GM21447 (cell line): Measurements from ENCODE around the gene MFAP2.
"Not testable (repeated sequence)": the region's sequence is repeated elsewhere in the genome, so short reads cannot be mapped to it uniquely, and the experiment has no call there.

Experiments used
- ATAC-seq: cut with Tn5 transposase; IDR thresholded peaks from one replicate; pipeline ENCODE4 v1.9.1; 2021; ENCODE audit not compliant: unreplicated experiment

The MFAP2 gene

DNA sequence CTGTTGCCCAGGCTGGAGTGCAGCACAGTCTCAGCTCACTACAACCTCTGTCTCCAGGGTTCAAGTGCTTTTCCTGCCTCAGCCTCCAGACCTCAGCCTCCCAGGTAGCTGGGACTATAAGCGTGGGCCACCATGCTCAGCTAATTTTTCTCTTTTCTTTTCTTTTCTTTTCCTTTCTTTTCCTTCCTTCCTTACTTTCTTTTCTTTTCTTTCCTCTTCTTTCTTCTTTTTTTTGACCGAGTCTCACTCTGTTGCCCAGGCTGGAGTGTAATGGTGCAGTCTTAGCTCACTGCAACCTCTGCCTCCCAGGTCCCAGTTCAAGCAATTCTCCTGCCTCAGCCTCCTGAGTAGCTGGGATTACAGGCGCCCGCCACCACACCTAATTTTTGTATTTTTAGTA lies 16.3 kb downstream of the MFAP2 start:
- not testable (repeated sequence) for ATAC-seq

DNA sequence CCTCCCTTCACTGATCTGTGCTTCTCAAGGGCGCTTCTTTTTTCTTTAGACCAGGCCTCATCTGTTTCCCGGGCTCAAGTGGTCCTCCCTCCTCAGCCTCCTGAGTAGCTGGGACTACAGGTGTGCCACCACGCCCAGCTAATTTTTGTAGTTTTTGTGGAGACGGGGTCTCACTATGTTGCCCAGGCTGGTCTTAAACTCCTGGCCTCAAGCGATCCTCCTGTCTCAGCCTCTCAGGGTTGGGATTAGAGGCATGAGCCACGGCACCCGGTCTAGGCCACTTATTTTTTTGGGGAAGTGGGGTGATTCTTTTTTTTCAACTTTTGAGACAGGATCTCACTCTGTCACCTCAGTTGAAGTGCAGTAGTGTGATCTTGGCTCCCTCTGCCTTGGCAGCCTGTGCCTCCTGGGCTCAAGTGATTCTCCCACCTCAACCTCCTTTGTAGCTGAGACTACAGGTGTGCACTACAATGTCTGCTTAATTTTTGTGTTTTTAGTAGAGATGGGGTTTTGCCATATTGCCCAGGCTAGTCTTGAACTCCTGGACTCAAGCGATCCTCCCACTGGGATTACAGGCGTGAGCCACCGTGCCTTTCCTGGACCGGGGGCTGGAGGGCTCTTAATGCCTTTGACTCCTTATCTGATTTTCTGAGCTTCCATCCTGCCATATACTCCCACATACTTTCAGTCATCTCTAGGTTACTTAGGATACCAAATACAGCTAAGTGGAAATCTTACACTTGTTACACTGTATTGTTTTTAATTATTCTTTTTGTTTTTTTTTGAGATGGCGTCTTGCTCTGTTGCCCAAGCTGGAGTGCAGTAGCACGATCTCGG lies 18.9 kb downstream of the MFAP2 start:
- ATAC-seq: no peak

DNA sequence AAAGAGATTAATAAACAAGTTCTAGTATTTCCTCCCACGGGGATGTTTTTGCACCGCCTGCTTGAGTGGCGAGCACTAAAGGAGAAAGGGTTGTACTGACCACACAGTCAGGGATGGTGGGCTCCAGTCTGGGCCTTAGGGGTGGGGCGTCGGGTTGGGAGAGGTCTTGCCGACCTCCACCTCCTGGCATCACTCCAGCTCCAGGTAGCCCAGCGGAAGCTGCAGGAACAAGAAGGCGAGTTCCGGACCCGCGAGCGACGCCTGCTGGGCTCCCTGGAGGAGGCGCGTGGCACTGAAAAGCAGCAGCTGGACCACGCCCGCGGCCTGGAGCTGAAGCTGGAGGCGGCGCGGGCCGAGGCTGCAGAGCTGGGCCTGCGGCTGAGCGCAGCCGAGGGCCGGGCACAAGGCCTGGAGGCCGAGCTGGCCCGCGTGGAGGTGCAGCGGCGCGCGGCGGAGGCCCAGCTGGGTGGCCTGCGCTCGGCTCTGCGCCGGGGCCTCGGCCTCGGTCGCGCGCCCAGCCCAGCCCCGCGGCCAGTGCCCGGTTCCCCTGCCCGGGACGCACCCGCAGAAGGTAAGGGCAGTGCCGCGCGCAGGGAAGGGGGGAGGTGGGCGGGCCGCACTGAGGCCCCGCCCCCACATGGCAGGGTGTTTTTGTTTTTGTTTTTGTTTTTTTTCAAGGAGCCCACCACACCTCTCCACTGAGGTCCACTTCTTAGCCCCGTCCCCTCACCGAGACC lies 19.7 kb downstream of the MFAP2 start:
- no peak for ATAC-seq

DNA sequence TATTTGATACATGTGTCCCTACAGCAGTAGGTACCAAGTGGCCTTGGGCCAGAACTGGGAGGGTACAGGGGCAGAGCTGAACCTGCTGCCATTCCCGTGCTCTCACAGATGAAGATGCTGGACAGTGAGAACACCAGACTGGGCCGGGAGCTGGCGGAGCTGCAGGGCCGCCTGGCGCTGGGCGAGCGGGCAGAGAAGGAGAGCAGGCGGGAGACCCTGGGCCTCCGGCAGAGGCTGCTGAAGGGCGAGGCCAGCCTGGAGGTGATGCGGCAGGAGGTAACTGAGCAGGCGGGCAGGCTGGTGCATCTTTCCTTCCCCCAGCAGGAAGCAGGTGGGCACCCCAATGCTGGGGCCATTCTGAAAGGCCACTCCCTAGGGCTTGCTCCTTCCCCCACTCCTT lies 21.9 kb downstream of the MFAP2 start:
- ATAC-seq: no peak

DNA sequence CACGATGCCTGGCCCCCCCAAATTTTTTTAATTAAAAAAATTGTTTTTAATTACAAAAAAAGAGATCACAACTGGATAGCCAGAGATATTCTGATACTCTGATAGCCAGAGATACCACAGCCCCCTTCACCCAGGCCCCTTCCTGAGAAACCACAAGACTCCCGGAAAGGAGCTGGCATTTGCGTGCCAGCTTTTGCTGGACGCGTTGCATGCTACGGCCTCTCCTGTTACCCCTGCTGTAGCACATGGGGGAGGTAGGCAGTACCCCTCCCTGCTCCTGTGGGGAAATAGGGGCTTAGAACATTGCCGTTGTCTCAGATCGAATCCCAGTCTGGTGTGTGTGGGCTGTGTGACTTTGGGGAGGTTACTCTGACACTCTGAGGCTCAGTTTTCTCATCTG lies 22.7 kb downstream of the MFAP2 start:
- ATAC-seq: no peak

DNA sequence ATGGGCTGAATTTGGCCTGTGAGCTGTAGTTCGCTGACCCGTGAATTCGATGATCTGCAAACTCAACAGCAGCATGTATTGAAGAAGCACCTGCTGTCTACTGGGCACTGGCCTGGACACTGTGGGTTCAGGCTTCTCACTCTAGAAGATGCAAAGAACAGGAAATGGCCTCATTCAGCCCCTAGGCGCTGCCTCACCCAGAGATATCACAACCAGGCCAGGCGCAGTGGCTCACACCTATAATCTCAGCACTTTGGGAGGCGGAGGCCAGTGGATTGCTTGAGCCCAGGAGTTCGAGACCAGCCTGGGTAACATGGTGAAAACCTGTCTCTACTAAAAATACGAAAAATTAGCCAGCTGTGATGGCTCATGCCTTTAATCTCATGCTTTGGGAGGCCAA lies 23.6 kb downstream of the MFAP2 start:
- ATAC-seq: no peak

DNA sequence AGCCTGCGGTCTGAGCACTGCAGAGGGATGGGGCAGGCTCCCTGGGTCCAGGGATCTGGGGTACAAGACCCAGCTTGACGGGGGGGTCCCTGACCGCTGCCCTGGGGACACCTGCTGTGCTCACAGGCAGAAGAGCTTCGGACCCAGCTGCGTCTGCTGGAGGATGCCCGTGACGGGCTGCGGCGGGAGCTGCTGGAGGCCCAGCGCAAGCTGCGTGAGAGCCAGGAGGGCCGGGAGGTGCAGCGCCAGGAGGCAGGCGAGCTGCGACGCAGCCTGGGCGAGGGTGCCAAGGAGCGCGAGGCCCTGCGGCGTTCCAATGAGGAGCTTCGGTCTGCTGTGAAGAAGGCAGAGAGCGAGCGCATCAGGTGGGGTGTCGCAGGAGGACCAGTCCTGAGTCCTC lies 25.2 kb downstream of the MFAP2 start:
- ATAC-seq: no peak

DNA sequence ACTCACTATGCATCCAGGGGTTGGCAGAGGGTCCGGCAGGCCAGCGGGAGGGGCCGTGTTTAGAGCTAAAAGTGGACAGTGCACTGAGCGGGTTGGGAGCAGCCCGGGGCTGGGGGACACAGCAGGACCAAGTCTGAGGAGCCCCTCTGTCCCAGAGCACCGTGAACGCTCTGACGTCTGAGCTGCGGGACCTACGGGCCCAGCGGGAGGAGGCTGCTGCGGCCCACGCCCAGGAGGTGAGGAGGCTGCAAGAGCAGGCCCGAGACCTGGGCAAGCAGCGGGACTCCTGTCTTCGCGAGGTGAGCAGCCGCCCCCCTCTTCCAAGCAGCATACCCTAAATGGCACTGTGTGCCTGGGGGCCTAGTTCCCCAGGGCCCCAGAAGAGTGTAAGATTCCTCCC lies 25.8 kb downstream of the MFAP2 start:
- no peak for ATAC-seq

DNA sequence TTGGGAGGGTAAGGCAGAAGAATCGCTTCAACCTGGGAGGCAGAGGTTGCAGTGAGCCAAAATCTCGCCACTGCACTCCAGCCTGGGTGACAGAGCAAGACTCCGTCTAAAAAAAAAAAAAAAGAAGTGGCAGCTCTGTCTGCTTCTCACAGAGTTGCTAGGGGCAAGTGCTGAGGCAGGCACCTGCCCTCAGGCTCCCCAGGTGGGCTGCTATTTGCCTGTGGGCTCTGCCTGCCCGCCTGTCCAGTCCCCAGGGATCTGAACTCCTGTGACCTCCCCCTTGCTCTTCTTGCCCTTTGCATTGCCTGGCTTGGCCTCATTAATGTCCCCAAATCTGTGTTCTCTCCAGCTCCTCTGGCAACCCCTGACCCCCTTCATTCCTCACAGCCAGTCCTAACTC lies 28.0 kb downstream of the MFAP2 start:
- ATAC-seq: not testable (repeated sequence)

DNA sequence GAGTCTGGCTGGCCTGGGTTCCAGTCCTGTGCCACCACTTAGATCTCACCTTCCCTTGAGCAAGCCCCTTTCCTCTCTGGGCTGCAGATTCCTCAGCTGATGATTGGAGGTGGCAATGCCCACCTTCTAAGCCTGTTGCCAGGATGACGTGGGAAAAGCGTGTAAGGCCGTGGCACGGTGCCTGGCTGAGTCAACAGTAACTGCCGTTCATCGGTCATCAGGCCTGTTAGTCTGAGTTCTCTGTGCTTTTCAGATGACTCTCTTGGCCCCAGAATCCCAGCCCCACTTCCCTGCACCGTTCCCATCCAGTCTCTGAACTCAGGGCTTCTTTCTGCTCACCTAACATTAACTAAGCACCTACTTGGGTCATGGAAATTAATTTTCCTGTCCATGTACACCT lies 31.4 kb downstream of the MFAP2 start:
- not testable (repeated sequence) for ATAC-seq

DNA sequence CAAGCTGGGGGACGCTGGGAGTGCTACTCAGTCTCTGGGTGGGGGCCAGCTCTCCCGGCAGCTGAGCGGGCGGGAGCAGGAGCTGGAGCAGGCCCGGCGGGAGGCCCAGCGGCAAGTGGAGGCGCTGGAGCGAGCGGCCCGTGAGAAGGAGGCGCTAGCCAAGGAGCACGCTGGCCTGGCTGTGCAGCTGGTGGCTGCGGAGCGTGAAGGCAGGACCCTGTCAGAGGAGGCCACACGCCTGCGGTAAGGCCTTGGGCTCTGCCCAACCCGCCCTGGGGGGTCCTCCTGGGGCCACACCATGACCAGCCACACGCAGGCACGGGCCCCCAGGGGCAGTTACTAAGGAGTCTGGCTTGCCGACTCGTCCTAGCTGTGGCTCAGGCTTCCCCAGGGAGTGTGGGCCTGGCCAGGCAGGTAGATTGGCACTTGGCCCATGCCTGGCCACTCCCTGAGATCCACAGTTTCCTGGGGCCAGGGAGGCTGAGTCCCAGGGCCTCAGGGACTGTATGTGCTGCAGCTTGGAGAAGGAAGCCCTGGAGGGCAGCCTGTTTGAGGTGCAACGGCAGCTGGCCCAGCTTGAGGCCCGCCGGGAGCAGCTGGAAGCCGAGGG lies 32.0 kb downstream of the MFAP2 start:
- not testable (repeated sequence) for ATAC-seq

DNA sequence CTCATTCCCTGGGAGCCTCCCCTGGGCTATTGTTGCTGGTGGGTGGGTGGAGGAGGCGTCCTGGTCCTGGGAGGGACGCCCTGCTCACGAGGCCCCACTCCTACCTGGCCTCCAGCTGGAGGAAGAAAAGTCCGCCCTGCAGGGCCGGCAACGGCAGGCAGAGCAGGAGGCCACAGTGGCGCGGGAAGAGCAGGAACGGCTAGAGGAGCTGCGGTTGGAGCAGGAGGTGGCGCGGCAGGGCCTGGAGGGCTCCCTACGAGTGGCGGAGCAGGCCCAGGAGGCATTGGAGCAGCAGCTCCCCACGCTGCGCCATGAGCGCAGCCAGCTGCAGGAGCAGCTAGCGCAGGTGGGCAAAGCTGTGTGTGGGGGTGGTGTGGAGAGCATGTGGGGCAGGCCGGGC lies 33.8 kb downstream of the MFAP2 start:
- no peak for ATAC-seq

DNA sequence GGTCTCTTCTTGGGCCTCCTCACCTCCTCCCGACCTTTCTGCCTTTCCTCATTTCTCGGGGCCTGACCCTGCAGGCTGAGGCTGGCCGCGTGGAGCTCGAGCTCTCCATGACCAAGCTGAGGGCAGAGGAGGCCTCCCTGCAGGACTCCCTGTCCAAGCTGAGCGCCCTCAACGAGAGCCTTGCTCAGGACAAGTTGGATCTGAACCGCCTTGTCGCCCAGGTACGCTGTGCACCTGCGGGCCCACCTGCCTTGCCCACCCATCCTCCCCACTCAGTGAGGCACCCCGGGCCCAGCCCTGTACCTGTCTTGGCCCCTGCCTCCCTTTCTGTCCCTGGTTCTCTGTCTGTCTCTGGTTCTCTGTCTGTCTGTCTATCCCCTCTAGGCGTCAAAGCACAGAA lies 34.2 kb downstream of the MFAP2 start:
- ATAC-seq: not testable (repeated sequence)

DNA sequence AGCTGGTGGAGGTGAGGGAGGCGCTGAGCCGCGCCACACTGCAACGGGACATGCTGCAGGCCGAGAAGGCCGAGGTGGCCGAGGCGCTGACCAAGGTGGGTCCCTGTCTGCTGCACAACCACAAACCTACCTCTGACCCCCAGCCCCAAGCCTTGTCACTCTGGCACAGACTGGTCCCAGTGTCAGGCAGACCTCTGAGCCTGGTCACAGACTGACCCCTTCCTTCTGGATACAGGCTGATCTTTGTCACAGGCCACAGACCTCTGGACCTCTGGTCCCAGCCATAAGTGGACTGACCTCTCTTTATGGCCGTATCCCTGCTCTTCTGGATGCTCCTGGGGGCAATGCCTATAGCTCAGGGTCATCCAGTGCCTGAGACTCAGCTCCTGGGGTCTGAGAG lies 34.9 kb downstream of the MFAP2 start:
- not testable (repeated sequence) for ATAC-seq

DNA sequence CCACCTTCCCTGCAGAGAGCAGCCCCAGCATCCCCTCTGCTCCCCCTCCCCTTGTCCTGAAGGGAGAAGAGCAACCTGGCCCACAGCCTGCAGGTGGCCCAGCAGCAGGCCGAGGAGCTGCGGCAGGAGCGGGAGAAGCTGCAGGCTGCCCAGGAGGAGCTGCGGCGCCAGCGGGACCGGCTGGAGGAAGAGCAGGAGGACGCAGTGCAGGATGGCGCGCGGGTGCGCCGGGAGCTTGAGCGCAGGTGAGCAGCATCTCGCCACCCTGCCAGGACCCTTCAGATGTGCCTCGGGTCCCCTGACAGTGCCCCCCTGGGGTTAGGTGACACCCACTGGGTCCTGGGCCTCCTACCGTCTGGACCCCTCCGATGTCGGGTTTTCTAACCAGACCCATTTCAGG lies 36.4 kb downstream of the MFAP2 start:
- no peak for ATAC-seq

DNA sequence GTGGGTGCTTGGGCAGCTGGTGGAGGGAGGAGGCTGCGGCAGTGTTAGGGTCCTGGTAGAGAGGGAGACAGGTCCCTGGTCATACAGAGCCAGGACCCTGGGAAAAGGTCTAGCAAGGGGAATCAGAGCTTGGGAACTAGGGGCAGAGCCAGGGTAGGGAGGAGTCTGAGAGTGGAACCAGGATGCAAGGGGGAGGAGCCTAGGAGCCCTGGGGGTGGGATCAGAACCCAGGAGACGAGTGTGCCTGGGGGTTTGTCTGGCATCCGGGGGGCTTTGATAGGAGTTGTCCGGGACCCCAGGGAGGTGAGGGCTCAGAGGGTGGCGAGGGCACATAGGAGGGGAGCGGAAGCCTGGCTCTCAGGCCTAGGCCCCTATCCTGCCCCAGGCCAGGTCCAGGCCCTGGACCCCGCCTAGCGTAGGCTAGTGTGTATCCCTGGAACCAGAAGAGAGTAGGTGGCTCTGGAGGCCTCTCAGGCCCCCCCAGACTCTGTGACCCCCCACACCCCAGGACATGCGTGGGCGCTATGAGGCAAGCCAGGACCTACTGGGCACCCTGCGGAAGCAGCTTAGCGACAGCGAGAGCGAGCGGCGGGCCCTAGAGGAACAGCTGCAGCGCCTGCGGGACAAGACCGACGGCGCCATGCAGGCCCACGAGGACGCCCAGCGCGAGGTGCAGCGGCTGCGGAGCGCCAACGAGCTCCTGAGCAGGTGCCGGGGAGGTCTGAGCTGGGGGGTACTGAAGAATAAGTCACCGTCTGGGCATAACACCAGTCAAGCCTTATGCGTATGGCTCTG lies 40.8 kb downstream of the MFAP2 start:
- not testable (repeated sequence) for ATAC-seq

DNA sequence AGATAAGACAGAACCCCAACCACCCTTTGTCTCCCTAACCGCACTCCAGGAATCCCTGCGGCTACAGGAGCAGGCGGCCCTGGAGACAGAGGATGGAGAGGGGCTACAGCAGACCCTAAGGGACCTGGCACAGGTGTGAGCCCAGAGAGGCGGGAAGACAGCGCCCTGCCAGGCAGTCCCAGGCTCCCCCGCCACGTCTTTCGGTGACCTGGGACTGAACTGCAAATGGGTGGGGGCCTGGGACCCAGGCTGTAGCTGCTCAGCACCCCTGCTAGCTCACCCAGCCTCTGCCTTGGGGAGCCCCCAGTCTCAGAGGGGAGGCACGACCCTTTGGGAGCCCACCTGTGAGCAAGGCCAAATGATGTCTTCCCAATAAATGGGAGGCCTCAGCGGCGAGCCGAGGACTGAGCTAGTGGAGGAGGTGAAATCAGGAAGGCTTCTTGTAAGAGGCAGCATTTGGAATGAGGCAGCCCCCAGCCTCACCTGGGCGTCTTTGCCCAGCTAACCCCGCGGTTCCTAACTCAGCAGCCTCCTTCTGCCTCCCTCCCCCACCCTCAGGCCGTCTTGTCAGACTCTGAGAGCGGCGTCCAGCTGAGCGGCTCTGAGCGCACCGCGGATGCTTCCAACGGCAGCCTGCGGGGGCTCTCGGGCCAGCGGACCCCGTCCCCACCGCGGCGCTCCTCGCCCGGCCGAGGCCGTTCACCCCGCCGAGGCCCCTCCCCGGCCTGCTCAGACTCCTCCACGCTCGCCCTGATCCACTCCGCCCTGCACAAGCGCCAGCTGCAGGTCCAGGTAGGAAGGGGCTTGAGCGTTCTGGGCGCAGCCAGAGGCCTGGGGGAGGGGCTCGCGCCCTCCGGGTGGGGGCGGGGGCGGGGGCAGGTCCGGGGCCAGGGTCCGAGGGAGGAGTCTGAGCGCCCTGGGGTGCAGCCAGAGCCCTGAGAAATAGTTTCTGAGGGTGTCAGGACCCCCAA lies 41.8 kb downstream of the MFAP2 start:
- no peak for ATAC-seq

DNA sequence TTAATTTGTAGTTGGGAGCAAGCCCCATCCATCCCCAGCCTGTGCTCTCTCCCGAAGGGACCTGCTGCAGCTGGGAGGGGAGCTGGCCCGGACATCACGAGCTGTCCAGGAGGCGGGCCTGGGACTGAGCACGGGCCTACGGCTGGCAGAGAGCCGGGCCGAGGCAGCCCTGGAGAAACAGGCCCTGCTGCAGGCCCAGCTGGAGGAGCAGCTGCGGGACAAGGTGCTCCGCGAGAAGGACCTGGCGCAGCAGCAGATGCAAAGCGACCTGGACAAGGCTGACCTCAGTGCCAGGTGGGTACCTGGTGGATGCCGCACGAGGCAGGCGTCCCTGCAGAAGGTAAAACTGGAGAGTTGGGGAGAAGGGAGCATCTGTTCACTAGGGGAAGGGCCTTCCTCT lies 43.8 kb downstream of the MFAP2 start:
- not testable (repeated sequence) for ATAC-seq

DNA sequence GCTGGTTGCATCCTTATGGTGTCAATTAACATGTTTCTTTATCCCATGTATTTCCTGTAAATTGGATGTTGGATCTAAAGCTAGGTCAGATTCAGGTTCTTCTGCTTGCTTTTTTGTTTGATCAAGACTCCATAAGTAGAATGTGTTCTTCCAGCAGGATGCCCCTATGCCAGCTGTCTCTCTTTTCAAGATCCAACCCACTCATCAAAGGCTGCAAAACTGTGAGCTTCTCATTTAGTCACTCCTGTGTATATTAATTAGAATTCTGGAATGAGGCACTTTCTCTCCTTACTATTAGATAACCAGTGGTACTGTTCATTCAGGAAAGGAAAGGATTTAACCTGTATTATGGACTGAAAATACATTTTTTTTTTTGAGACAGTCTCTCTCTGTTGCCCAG lies 46.5 kb downstream of the MFAP2 start:
- not testable (repeated sequence) for ATAC-seq
